HG02852 (cell line): ENCODE measurements around the gene VCL.
"Not testable (repeated sequence)": the region's sequence is repeated elsewhere in the genome, so short reads cannot be mapped to it uniquely, and the experiment has no call there.

Experiments
- ATAC-seq: cut with Tn5 transposase; IDR thresholded peaks from one replicate; pipeline ENCODE4 v1.9.1; 2021; ENCODE audit warnings: mild to moderate bottlenecking, moderate library complexity; ENCODE audit not compliant: unreplicated experiment

Gene VCL

DNA sequence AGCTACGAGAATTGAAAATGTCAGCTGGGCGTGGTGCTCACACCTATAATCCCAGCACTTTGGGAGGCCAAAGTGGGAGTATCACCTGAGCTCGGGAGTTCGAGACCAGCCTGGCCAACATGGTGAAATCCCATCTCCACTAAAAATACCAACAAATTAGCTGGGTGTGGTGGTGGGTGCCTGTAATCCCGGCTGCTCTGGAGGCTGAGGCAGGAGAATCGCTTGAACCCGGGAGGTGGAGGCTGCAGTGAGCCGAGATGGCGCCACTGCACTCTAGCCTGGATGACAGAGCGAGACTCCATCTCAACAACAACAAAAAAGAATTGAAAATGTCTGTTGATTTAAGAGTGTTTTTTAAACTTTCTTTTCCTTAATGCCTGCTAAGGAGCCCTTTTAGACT lies 149.1 kb downstream of the VCL start:
- ATAC-seq: not testable (repeated sequence)

DNA sequence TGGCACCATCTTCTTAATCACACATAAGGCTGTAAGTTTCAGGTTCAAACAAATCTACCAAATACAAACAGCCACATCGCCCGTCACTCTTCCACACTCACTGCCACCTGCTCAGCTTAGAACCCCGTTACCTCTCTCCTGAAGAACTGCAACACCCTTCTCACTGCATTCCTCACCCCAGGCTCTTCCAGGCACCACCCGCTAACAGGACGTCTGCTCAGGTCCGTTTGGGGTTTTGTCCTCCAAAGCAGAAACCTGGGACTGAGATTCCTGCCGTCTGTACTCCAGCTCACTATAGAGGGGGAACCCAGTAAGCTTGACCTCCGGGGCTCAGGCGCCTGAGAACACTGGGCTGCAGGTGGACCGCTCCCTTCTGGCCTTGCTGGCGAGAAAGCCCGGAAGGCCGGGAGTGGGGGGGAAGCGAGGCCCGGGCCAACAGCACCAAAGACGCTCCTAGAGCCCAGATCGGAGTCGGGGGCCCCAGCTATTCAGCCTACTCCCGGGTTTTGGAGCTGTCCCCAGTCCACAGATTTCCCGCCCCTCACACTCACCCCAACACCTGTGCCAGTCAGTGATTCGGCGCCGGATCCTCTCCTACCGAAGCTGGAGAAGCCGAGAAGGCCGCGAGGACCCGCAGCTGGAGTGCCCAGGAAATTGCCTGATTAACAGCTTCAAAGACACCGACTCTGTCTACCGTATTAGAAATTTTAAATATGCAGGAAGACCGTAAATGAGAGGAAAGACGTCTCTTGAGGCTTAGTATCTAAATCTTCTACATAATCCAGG lies 152.5 kb downstream of the VCL start, which contains the start of gene AP3M1:
Gene AP3M1 (minus strand): TSS at position 625 of the 786 bp plus-strand sequence. CDS start 12,449 bp downstream, outside the sequence.
- peak; percentile 36 for ATAC-seq

DNA sequence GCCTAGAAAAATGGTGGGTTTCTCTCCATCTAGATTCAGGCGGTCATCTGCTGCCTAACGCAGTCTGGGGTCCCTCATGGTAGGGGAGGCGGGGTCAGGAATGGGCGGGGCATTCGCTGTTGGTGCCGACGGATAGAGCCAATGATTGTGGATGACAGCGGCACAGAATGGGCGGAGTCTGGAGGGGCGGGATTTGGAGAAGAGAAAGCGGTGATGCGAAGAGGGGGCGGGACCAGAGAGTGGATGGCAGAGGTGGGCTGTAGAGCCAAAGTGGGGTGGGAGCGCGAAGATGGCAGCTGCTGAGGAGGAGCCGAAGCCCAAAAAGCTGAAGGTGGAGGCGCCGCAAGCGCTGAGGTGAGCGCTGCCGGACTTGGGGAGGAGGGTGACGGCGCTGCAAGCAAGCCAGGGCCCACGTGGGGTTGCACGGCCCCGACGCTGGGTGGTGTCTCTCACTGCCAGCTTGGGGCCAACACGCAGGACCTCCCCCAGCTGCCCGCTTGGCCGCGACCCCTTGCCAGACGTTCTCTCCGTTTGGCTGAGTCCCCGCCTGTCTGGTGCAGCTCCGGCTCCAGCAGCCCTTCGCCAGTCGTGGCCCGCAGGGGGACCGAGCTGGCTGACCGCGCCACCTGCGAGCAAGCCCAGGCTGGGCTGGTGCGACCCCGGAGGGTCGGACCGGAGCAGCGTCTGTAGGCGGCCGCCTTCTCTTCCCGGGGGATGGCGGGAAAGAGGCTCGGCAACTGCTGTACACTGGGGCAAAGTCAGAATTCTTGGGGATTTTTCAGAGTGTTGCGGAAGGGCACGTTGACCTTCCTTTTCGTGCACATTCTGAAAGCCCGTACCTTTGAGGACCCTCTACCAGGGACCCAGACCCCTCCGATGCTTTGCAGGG lies 153.3 kb downstream of the VCL start, which contains the start of gene ADK:
Gene ADK (plus strand): TSS at position 232 of the 889 bp plus-strand sequence. CDS start 58 bp downstream, at position 290.
- peak; percentile 87 for ATAC-seq

DNA sequence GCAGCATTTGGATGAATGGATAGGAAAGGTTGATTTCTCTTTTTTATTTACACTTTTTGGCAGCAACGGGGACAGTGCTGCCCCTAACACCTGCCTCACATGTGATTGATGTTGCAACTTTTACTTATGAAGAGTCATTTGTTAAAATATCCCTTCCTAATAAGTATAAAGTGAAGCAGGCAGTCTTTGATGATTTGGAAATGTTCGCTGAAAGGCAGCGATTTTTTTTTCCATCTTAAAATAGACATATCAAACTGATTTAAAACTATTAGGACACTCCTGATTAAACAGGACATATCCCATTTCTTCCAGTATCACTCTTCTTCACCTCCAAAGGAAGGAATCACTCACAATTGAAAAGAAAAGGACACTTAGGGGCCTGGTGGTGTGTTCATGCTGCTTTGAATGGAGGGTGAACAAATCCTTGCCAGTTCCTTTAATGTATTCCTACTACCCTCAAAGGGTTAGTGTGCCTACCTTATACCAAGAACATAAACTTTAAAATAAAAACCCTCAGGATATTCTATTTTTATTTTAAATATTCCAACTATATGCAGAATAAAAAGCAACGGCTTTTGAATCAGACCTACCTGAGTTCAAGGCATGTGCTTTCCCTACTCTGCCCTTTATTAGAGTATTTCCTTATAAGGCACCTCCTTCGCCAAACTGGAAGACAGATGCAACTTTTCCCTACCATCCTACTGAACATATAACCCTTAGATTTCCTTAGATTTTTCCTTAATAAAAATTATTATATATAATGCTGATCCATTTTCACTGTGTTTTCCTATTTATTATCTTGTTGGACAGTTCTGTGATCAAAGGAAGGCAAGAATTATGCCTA lies 154.2 kb downstream of the VCL start:
- no peak for ATAC-seq

DNA sequence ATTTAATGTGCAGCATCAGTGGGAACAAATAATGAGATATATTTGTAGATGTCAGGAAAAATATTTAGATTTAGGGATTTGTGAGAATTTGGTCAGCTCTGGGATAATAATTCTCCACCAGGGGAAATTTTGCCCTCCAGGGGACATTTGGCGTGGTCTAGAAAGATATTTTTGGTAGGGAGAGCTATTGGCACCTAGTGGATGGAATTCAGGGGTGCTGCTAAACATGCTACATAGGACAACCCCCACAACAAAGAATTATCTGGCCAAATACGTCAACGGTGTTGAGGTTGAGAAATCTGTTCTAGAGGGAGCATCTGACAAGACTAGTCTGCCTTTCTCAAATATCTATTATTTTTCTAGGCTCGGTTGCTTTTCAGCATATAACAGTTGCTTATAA lies 155.2 kb downstream of the VCL start:
- no peak for ATAC-seq

DNA sequence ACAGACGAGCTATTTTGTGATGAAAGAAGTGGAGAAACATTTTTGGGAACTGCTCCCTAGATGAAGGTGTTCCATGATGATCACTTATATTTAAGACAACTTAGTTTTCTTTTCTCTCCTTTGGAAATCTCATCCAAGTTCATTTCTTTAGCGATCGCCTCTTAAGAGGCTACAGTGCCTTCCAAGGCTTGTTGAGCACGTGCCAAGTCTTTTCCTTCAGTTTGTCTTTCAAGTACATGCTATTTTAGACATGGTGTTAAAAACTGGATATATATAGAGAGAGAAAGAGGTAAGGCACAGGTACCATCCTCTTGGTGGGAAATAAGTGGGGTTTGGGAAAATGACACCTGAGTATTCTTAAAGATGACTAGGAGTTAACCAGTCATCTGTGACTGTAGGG lies 155.8 kb downstream of the VCL start:
- no peak for ATAC-seq

DNA sequence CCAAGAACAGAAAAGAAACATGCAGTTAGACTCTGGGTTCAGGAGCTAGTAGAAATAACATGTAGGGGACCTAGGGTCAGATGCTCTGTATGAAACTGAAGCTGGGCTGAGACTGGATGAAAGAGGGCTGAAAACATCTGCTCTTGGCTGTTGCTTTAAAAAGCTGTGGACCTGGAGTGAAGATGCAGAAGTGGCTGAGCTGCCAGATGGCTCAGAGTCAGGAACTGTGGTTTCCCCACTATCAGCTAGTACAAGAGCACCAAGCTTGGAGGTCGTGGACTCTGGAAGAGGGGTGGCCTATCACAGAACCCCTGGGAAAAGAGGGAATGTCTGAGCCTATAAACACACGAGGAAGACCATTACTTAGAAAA lies 159.0 kb downstream of the VCL start:
- no peak for ATAC-seq

DNA sequence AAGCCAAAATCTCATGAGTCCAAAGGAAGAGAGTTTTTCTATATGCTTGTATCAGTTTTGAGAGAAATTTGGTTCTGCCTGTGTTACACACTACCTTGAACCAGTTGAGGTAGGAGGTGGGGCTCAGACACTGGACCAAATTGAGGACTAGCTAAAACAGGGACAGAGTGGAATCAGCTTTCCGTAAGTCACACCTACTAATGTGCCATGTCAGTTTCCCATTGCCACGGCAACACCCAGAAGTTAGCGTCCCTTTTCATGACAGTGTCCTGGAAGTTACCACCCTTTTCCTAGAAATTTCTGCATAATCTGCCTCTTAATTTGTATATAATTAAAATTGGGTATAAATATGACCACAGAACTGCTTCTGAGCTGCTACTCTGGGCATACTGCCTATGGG lies 162.1 kb downstream of the VCL start:
- no peak for ATAC-seq

DNA sequence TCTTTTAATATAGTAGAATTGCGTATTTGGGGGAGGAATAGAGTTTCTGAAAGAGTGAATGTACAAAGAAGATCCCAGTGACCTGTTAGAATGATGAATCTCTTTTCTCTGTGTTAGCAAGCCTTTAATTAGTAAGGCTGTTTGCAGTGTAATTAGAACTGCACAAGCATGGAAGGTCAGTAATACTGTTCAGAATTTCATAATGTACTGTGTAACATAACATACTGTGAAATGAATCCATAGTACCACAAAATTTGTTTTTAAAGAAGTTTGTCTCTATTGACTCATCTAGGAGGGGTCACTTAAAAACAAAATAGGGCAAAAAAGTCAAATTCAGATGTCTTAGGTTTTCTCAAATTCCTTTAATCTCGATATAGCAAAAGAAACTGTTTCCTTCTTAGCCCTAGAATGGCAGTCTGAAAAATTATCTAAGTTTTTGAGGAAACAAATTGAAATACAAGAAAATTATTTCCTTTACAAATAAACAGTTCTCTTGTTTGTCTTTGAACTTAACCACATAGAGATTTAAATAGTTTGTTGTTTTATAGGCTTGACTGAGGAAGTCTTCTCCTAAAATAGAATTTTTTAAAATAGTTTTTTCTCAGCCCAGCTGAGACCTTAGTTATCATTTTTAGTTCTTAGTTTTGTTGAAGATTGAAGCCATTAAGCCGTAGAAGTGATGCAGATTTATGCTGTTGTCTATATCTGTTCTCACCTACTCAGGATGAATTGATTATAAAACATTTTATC lies 165.6 kb downstream of the VCL start:
- no peak for ATAC-seq

DNA sequence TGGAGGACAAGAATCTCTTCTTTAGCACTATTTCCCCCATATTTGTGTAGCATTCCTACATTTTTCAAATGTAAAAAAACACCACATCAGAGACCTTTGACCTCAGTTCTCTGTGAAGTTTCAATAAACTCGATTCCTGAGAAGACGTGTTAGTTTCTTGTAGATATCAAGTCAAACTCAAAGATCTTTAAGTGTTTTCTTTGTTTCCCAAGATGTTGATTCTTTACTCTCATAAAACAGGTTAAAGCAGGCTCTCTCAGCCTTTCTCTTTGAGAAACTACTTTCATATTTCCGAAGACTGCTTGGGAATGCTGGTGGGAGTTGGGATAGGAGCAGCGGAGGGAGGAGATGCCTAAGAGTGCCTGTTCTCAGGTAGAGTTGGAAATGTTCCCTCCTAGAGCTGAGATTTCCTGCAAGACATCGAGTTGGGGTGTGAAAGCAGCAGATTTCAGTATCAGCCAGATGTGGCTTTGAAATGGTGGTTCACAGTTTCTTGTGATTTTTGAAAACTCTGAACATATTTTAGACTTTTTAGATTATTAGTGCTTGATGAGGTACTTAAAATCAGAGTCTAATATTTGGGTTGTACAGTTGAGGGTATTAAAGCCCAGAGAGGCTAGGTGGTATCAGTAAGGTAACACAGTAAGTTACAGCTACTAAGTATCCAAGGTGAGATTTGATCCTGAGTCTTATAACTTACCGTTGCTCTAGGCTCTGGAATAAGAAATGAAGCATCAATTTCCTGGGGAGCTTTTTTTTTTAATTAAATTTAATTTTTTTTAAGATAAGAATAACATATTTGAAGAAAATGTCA lies 167.0 kb downstream of the VCL start:
- ATAC-seq: no peak

DNA sequence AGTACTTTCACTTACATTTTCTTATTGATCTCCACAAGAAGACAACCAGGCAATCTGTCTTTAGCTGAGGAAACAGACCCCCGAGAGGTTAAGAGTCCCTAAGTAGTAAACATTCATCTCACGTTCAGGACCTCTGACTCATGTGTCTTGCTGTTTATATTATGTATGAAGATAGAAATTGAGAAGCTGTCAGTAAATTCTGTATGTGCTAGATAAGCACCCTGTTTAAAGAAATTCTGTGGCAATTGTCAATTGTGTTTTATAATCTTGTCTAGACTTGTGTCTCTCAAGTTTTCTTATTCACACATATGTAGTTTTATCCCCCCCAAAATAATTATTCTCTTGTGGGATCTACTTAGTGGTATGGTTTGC lies 167.6 kb downstream of the VCL start:
- no peak for ATAC-seq

DNA sequence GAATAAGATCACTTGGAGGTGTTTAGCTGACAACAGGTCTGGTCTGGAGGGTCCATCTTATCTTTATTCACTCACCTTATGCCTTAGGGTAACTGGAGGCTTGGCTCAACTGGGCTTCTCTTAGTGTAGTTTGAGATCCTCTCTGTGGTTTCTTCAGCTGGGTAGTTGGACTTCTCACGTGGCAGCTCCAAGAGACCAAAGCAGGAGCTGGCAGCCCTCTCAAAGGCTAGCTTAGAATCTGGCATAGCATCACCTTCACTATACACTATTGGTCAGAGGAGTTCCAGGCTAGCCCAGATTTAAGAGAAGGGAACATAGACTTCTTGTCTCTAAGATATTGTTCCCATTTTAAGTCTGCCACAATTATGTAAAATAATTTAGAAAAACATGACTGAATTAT lies 169.5 kb downstream of the VCL start:
- no peak for ATAC-seq
